ENCODE results near the gene SYMPK. TPM values are rescaled to one million over a fixed set of nuclear protein-coding genes. Genes with fewer than 3 reads are reported as not detected.
A peak's percentile ranks its signal among the peaks of the same experiment; 100 is the strongest.

Gene SYMPK
- total RNA-seq, 1 donor from 2014 or later: 23.5 TPM

DNA sequence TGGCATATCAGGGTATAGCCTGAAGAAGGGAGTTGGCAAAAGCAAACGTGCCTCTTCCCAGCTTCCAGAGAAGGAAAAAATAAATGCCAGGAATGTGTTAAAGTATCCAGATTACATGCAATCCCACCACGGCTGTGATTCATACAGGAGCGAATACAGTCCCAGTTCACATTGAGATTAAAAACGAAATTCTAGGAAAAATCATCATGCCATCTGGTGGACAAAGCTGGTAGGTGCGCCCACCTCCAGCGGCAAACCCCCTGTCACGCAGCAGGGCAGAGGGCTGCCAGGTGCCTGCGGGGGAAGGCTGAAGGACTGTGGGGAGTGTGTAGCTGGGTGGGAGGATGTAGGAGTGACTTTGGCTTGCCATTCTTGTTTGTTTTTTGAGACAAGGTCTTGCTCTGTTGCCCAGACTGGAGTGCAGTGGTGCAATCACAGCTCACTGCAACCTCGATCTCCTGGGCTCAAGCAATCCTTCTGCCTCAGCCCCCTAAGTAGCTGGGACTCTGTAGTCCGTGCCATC, 63.9 kb downstream of the SYMPK start:
- H3K27me3 ChIP-seq (ENCODE audit: control insufficient read depth in 3 of 3, insufficient read depth in 3 of 3, low read length in 3 of 3): no peaks in the 10 kb centered on the region
- peak overlapping the region; percentile 19 for H3K27ac ChIP-seq (ENCODE audit: low read depth, low read length)
- H3K36me3 ChIP-seq (ENCODE audit: control insufficient read depth in 3 of 3, insufficient read depth in 3 of 3, low read length in 3 of 3): no peaks in the 10 kb centered on the region
- H3K4me3 ChIP-seq (ENCODE audit: low read length in 3 of 3): peak overlapping the region in 2 of 3 donors; percentile 40 to 41
- peaks cover 9 to 14% (median 13%) of the 10 kb centered on the region in 3 donors for H3K4me1 ChIP-seq (ENCODE audit: control insufficient read depth in 3 of 3, insufficient read depth in 3 of 3, low read length in 3 of 3)
- no peaks in the 10 kb centered on the region for H3K9me3 ChIP-seq (ENCODE audit: control insufficient read depth in 3 of 3, low read length in 3 of 3)
- peak overlapping the region in 1 of 3 donors; percentile 62 for H3K9ac ChIP-seq (ENCODE audit: low read depth in 1 of 3, low read length in 3 of 3)

GRCh38 chr19:45794627-45795026, 68.3 kb downstream of the SYMPK start:
- Histone ChIP-seq H3K4me3 (ENCODE audit: low read length in 3 of 3) (no peak overlapping the region), H3K9ac (ENCODE audit: low read depth in 1 of 3, low read length in 3 of 3) (no peak overlapping the region), H3K4me1 (ENCODE audit: control insufficient read depth in 3 of 3, insufficient read depth in 3 of 3, low read length in 3 of 3) (peaks cover 23 to 26% (median 24%) of the 10 kb centered on the region in 3 donors), H3K36me3 (ENCODE audit: control insufficient read depth in 3 of 3, insufficient read depth in 3 of 3, low read length in 3 of 3) (peaks cover 2 to 5% (median 2%) of the 10 kb centered on the region in 3 donors), H3K27me3 (ENCODE audit: control insufficient read depth in 3 of 3, insufficient read depth in 3 of 3, low read length in 3 of 3) (no peaks in the 10 kb centered on the region), H3K9me3 (ENCODE audit: control insufficient read depth in 3 of 3, low read length in 3 of 3) (no peaks in the 10 kb centered on the region), H3K27ac (ENCODE audit: low read depth, low read length) (no peak overlapping the region)

GRCh38 chr19:45793876-45794275, 69.1 kb downstream of the SYMPK start:
- Histone ChIP-seq H3K27ac (ENCODE audit: low read depth, low read length) (no peak overlapping the region), H3K27me3 (ENCODE audit: control insufficient read depth in 3 of 3, insufficient read depth in 3 of 3, low read length in 3 of 3) (no peaks in the 10 kb centered on the region)

GRCh38 chr19:45793178-45793564, 69.8 kb downstream of the SYMPK start:
- Histone ChIP-seq H3K9me3 (ENCODE audit: control insufficient read depth in 3 of 3, low read length in 3 of 3) (no peaks in the 10 kb centered on the region), H3K36me3 (ENCODE audit: control insufficient read depth in 3 of 3, insufficient read depth in 3 of 3, low read length in 3 of 3) (peaks cover 5 to 10% (median 9%) of the 10 kb centered on the region in 3 donors), H3K9ac (ENCODE audit: low read depth in 1 of 3, low read length in 3 of 3) (no peak overlapping the region), H3K27ac (ENCODE audit: low read depth, low read length) (peak overlapping the region; percentile 31), H3K4me3 (ENCODE audit: low read length in 3 of 3) (peak overlapping the region; percentile 24 to 60 (median 47)), H3K4me1 (ENCODE audit: control insufficient read depth in 3 of 3, insufficient read depth in 3 of 3, low read length in 3 of 3) (peaks cover 30 to 32% (median 32%) of the 10 kb centered on the region in 3 donors), H3K27me3 (ENCODE audit: control insufficient read depth in 3 of 3, insufficient read depth in 3 of 3, low read length in 3 of 3) (no peaks in the 10 kb centered on the region)

More at GRCh38 chr19:45793876-45794275, 69.1 kb downstream of the SYMPK start:
- H3K9me3 ChIP-seq (ENCODE audit: control insufficient read depth in 3 of 3, low read length in 3 of 3): no peaks in the 10 kb centered on the region
- peaks cover 5 to 6% (median 5%) of the 10 kb centered on the region in 3 donors for H3K36me3 ChIP-seq (ENCODE audit: control insufficient read depth in 3 of 3, insufficient read depth in 3 of 3, low read length in 3 of 3)
- H3K4me1 ChIP-seq (ENCODE audit: control insufficient read depth in 3 of 3, insufficient read depth in 3 of 3, low read length in 3 of 3): peaks cover 24 to 28% (median 26%) of the 10 kb centered on the region in 3 donors
- H3K4me3 ChIP-seq (ENCODE audit: low read length in 3 of 3): no peak overlapping the region
- no peak overlapping the region for H3K9ac ChIP-seq (ENCODE audit: low read depth in 1 of 3, low read length in 3 of 3)

- Histone ChIP-seq H3K27me3 (ENCODE audit: control insufficient read depth in 3 of 3, insufficient read depth in 3 of 3, low read length in 3 of 3) (no peaks in the 10 kb centered on the region), H3K4me3 (ENCODE audit: low read length in 3 of 3) (peak within 1 kb of the TSS; percentile 76 to 77 (median 77)), H3K36me3 (ENCODE audit: control insufficient read depth in 3 of 3, insufficient read depth in 3 of 3, low read length in 3 of 3) (peaks cover 5 to 11% (median 11%) of the 10 kb centered on the region in 3 donors), H3K9me3 (ENCODE audit: control insufficient read depth in 3 of 3, low read length in 3 of 3) (no peaks in the 10 kb centered on the region), H3K27ac (ENCODE audit: low read depth, low read length) (peak within 1 kb of the TSS; percentile 31), H3K9ac (ENCODE audit: low read depth in 1 of 3, low read length in 3 of 3) (peak within 1 kb of the TSS; percentile 76 to 80 (median 76)), H3K4me1 (ENCODE audit: control insufficient read depth in 3 of 3, insufficient read depth in 3 of 3, low read length in 3 of 3) (peaks cover 32 to 35% (median 35%) of the 10 kb centered on the region in 3 donors)
Observed at GRCh38 chr19:45792470-45793177, 70.3 kb downstream of the SYMPK start, which contains the start of gene DMWD. Gene DMWD, minus strand, starts transcription at chr19:45792845. Its CDS starts 89 bp downstream, at chr19:45792756.

DNA sequence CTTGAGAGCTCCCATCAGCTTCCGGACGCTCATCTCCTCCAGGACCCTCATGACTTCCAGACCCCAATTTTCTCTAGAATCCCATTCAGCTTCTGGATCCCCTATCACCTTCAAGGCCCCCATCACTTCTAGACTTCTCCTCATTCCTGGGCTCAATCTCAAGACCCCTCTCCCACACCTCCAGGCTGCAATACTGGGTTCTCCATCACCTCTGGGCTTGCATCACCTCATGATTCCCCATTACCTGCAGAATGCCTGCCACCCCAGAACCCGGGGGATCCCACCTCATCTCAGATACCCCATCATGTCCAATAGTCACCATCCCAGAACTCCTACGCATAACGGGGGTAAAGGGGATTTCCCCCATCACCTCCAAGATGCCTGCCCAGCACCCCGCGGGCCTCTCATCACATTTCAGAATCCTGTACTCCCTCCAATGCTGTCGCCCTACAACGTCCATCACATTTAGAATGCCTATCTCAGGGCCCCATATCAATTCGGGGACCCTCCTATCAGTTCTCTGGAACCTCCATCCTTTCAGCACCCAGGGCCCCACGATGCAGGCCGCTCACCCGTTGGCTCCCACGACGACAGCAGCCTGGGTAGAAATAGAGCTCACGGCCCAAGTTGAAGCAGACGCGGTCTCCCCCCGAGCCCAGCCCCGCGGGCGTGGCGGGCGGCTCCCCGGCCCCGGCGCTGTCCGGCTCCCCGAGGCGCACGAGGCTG, 71.0 kb downstream of the SYMPK start:
- Histone ChIP-seq H3K9ac (ENCODE audit: low read depth in 1 of 3, low read length in 3 of 3) (peak overlapping the region; percentile 76 to 80 (median 76)), H3K9me3 (ENCODE audit: control insufficient read depth in 3 of 3, low read length in 3 of 3) (no peaks in the 10 kb centered on the region), H3K4me3 (ENCODE audit: low read length in 3 of 3) (peak overlapping the region; percentile 76 to 77 (median 77)), H3K27me3 (ENCODE audit: control insufficient read depth in 3 of 3, insufficient read depth in 3 of 3, low read length in 3 of 3) (no peaks in the 10 kb centered on the region), H3K4me1 (ENCODE audit: control insufficient read depth in 3 of 3, insufficient read depth in 3 of 3, low read length in 3 of 3) (peaks cover 34 to 42% (median 36%) of the 10 kb centered on the region in 3 donors), H3K36me3 (ENCODE audit: control insufficient read depth in 3 of 3, insufficient read depth in 3 of 3, low read length in 3 of 3) (peaks cover 10 to 13% (median 13%) of the 10 kb centered on the region in 3 donors), H3K27ac (ENCODE audit: low read depth, low read length) (peak overlapping the region; percentile 30)

DNA sequence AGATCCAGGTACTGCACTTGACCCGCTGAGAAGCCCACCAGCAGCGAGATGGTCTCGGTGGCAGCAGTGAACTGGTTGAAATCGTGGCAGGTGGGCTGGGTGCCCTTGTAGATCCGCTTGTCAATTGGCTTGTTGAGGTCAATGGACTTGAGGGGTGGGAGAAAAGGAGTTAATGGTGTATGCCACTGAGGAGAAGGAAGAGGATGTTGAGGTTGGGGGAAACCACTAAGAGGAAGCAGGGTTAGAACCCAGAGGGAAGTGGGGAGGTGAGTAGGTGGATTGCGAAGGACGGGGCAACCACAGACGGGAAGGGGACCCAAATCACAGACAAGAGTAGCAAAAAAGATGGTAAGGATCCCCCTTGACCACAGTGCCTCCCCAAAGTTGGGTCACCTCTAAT, 72.0 kb downstream of the SYMPK start:
- H3K9ac ChIP-seq (ENCODE audit: low read depth in 1 of 3, low read length in 3 of 3): peak overlapping the region in 1 of 3 donors; percentile 3
- H3K36me3 ChIP-seq (ENCODE audit: control insufficient read depth in 3 of 3, insufficient read depth in 3 of 3, low read length in 3 of 3): peaks cover 10 to 19% (median 15%) of the 10 kb centered on the region in 3 donors
- no peaks in the 10 kb centered on the region for H3K27me3 ChIP-seq (ENCODE audit: control insufficient read depth in 3 of 3, insufficient read depth in 3 of 3, low read length in 3 of 3)
- no peaks in the 10 kb centered on the region for H3K9me3 ChIP-seq (ENCODE audit: control insufficient read depth in 3 of 3, low read length in 3 of 3)
- peaks cover 37 to 51% (median 43%) of the 10 kb centered on the region in 3 donors for H3K4me1 ChIP-seq (ENCODE audit: control insufficient read depth in 3 of 3, insufficient read depth in 3 of 3, low read length in 3 of 3)
- no peak overlapping the region for H3K4me3 ChIP-seq (ENCODE audit: low read length in 3 of 3)
- no peak overlapping the region for H3K27ac ChIP-seq (ENCODE audit: low read depth, low read length)

- H3K9me3 ChIP-seq (ENCODE audit: control insufficient read depth in 3 of 3, low read length in 3 of 3): no peaks in the 10 kb centered on the region
- peaks cover 10 to 21% (median 15%) of the 10 kb centered on the region in 3 donors for H3K36me3 ChIP-seq (ENCODE audit: control insufficient read depth in 3 of 3, insufficient read depth in 3 of 3, low read length in 3 of 3)
- peak overlapping the region; percentile 66 for H3K27ac ChIP-seq (ENCODE audit: low read depth, low read length)
- no peaks in the 10 kb centered on the region for H3K27me3 ChIP-seq (ENCODE audit: control insufficient read depth in 3 of 3, insufficient read depth in 3 of 3, low read length in 3 of 3)
- peak overlapping the region in 1 of 3 donors; percentile 41 for H3K9ac ChIP-seq (ENCODE audit: low read depth in 1 of 3, low read length in 3 of 3)
- H3K4me3 ChIP-seq (ENCODE audit: low read length in 3 of 3): no peak overlapping the region
- H3K4me1 ChIP-seq (ENCODE audit: control insufficient read depth in 3 of 3, insufficient read depth in 3 of 3, low read length in 3 of 3): peaks cover 51 to 68% (median 60%) of the 10 kb centered on the region in 3 donors
Observed at GRCh38 chr19:45789035-45789786, 73.7 kb downstream of the SYMPK start.

DNA sequence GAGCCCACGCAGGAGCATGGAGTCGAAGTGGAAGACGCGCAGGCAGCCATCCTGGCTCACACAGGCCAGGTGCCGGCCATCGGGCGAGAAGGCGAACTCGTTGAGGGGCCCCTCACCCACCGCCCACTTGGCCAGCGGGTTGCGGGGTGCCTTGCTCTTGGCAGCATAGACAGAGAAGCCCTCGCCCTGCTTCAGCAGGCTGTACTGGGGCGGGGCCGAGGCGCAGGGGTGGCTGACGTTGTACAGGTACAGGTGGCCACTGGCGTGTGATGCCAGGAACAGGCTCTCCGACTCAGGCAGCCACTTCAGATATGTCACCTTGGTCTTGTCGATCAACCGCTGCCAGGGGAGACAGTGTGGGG, 76.4 kb downstream of the SYMPK start:
- H3K36me3 ChIP-seq (ENCODE audit: control insufficient read depth in 3 of 3, insufficient read depth in 3 of 3, low read length in 3 of 3): peaks cover 10 to 21% (median 15%) of the 10 kb centered on the region in 3 donors
- H3K27ac ChIP-seq (ENCODE audit: low read depth, low read length): no peak overlapping the region
- no peak overlapping the region for H3K4me3 ChIP-seq (ENCODE audit: low read length in 3 of 3)
- H3K9me3 ChIP-seq (ENCODE audit: control insufficient read depth in 3 of 3, low read length in 3 of 3): no peaks in the 10 kb centered on the region
- H3K9ac ChIP-seq (ENCODE audit: low read depth in 1 of 3, low read length in 3 of 3): no peak overlapping the region
- peaks cover 55 to 74% (median 68%) of the 10 kb centered on the region in 3 donors for H3K4me1 ChIP-seq (ENCODE audit: control insufficient read depth in 3 of 3, insufficient read depth in 3 of 3, low read length in 3 of 3)
- H3K27me3 ChIP-seq (ENCODE audit: control insufficient read depth in 3 of 3, insufficient read depth in 3 of 3, low read length in 3 of 3): no peaks in the 10 kb centered on the region

All from skeletal muscle tissue (tissue), 4 donors.